HG03064 (cell line): Measurements from ENCODE around the gene ADAMTSL2.

Experiments used
- ATAC-seq: cut with Tn5 transposase; IDR thresholded peaks from one replicate; pipeline ENCODE4 v1.9.1; 2021; ENCODE audit warnings: low read depth; ENCODE audit not compliant: unreplicated experiment

Gene ADAMTSL2

GRCh38 chr9:133534346-133535291 lies at the start of gene ADAMTSL2:
Gene ADAMTSL2, plus strand, starts transcription at chr9:133534704. Its CDS starts 2,009 bp downstream, at chr9:133536713.
- no peak for ATAC-seq

DNA sequence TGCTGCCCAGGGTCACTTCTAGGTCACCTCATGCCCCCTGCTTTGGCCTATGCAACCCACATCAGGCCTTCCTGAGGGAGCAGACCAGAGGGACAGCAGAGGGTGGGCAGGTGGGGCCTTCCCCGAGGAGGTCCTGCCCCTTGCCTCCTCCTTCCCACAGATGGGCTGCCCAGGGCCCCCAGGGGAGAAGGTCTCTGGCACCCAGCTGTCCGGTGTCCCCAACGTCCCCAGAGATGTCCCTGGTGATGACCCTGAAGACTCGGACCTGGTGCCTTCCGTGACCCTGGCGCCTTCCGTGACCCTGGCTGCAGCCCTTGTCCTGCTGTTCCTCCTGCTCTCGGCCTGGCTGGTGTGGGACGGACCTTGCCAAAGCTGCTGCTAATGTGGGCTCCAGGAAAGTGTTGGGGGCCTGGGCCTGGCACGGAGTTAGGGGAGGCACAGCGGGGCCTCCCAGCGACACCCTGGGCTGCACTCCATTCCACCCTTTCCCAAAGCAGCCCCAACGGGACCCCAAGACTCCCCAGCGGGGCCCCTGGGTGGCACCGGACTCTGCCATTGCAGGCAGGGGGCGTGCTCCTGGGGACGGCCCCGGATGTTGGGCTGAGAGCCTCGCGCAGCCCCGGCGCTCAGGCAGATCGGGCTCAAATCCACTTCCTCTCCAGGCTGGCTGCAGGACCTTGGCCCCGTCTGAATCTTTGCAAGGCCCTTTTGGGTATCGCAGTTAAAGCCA lies 48.8 kb upstream of the ADAMTSL2 start:
- ATAC-seq, result no peak

DNA sequence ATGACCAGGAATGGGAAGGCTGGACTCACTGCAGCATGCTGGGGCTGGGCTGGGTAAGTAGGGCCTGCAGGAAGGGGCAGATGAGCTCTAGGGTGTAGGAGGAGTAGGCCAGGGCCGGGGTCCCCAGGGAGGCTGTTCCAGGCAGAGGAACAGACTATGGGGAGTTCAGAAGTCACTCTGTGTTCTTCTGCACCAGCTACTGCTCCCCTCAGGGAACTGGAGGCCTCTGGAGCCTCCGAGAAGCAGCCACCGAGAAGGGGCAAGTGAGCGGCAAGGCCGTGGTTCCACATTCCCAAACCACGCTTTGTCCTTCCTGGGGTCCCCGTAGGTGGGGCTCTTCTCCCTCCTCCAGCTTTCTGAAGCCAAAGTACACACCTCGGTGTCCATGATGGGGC lies 47.2 kb upstream of the ADAMTSL2 start:
- no peak for ATAC-seq

GRCh38 chr9:133488686-133489252 lies 45.7 kb upstream of the ADAMTSL2 start:
- ATAC-seq, result no peak

DNA sequence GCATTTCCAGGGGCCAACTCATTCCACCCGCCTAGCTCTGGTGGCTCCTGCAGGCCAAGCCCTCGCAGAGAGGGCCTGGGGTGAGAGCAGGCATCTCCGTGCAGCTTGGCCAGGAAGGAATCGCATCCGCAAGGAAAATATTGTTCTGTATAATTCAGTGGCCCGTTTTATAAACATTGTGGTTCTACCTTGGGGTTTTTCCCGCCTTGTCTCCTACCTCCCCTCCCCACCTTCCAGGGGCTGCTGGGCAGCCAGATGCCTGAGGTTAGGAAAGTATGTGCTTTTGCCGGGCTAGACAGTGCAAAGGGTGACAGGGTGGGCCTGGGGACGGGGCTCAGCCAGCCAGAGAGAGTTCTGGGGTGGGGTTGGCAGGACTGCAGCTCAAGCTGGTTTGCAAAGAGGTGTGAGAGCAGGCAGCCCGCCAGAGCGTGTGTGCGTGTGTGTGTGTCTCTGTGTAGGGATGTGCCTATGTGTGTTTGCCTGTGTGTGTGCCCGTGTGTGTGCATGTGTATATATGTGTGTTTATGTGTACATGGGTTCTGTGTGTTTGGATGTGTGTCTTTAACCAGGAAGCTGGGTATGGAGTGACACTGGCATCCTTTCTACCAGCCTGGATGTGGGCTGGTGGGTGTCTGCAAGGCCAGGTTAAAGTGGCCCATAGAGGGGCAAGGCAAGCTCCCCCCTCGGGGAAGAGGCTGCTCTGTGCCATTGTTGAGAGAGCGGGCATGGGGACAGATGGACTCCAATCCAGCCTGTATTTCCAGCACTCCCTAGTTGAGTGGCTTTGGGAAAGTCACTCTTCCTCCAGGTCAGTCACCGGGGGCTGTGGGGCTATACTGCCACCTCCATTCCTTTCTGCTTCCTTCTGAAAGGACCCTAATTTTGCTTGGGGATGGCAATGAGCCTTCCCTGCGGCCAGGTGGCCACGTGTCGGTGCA lies 45.0 kb upstream of the ADAMTSL2 start:
- ATAC-seq, result no peak

GRCh38 chr9:133490201-133490681 lies 44.3 kb upstream of the ADAMTSL2 start:
- no peak for ATAC-seq

DNA sequence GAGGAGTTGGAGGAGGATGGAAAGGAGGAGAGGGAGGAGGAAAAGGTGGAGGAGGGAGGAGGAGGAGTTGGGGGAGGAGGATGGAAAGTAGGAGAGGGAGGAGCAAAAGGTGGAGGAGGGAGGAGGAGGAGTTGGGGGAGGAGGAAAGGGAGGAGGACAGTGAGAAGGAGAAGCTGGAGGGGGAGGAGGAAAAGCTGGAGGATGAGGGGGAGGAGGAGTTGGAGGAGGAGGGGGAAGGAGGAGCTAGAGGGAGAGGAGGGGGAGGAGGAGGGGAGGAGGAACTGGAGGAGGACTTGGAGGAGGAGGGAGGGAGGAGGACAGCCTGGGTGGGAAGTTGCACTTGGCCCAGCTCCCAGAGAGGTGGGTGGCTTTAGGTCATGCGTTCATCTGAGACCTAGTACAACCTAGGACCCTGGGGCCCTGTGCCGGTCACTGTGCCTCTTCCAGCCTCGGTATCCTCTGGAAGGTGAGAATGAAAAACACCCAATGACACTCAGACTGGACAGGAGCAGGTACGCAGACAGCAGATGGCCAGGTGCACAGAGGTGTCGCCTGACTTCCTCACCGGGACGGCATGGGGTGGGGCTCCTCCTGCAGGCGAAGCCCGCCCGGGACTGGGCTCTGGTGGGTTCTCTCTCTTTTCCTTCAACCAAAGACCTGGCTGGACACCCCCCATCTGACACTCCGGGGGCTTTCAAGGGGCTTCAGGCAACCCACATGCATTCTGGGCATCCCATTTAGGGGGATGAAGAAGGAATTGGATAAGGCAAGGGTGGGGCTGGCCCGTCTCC lies 43.4 kb upstream of the ADAMTSL2 start:
- no peak for ATAC-seq

- no peak for ATAC-seq
Observed at GRCh38 chr9:133491656-133491925, 42.9 kb upstream of the ADAMTSL2 start.

DNA sequence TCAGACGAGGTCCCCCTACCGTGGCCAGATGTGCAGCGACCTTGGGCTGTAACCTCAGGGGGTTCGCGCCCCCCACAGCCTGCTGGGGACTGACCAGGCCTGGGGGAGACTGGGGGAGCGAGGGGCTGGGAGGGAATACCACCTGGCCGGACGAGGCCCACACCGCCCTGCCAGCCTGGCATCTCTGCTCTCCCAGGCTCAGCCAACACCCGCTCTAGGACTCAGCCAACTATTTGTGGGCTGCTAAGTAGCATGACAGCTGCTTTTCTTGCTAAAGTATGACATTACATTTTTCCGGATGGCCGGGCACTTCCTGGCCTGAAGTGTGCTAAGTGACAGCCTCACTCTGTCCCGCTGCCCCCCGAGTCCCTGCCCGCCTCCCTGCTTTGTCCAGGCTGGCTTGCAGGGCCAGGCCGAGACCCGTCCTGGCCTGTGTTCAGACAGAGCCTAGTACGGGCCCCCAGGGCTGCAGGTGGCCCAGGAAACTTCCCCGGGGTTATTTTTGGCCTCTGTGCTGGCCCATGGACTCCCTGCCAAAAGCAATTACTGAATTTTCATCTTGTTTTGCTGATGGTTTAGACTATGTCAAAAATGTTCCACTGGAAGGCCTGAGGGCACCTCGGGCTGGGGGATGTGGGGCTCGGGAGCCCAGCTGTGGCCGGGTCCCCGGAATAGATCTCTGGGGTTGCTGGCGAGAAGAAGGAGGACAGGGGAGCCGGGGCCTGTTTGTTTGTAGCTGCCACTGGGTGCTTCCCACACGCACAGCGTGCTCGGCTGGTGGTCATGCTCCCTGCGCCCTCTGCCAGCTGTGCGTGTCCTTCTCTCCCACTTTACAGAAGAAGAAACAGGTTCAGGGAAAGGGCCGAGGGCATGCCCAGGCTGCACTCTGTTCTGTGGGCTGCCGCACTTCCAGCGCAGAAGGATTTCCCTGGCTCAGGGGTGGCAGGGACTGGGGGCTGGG lies 42.2 kb upstream of the ADAMTSL2 start:
- ATAC-seq, result no peak

DNA sequence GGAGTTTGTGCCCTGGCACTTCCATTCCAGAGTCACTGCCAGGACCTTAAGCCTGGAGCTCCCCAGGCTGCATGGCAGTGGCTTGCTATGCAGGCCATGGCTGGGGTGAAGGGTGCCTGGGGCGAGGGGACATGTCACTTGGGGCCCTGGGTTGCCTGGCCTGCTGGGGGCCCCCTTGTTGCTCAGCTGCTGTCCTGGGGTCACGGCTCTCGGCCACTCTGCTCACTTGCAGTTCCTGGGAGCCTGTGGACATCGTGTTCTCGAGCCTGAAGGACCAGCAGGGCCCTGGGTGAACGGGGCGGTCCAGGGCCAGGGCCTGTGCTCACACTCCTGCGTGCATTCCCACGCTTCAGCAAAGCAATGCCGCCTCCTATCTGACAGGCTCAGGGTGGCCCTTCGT lies 41.1 kb upstream of the ADAMTSL2 start:
- no peak for ATAC-seq

DNA sequence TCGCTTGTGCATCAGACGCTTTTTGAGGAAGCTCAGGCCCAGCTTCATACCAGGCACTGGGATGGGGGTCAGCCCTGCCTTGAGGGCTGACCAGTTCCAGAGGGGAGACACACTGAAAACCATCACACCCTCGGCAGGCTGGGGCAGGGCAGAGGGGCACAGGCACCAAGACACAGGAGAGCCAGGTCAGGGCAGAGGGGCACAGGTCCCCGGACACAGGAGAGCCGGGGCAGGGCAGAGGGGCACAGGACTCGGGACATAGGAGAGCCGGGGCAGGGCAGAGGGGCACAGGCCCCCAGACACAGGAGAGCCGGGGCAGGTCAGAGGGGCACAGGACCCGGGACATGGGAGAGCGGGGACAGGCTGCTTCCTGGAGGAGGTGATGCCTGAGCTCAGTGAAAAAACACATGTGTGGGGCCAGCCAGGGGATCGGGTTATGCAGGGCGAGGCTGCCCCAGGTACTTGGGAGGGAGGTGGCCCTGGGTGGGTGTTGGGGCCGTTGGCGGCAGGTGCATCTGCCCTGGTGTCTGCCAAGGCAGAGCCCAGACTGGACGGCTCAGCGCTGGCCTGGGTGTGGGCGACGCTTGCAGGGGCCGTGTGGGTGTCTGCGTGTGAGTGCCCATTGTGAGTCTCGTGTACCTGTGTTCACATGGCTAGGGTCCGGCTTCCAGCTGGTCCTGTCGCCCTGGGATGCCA lies 40.5 kb upstream of the ADAMTSL2 start:
- no peak for ATAC-seq

DNA sequence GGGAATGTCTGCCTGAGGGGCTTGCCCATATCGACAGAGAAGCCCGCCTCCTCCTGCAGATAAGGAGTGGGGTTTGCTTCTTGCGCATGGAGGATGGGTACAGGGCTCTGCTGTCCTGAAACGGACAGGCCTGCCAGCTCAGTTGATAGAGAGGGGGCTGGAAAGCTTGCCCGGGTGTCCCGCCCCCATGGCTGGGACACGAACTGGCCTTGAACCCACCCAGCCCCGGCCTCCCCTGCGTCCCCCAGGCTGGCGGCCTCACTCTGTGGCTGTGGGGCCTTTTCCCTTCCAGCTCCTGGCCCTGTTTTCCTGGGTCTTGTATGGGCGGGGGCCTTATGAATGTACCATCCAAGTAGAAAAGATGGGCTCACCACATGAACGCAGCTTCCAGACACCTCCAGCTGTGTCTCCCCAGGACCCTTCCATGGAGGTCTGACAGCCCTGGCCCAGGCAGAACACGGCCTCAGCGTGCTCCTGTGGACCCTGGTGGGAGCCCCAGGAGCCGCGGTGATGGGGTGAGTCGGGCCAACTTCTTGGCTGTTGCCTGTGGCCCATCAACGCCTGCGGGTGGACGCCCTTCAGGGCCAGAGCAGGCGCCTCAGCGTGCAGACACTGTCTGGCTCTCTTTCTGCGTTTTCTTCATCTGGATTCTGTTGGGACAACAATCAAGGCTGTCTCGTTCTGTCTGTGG lies 39.7 kb upstream of the ADAMTSL2 start:
- ATAC-seq, result no peak

- no peak for ATAC-seq
Observed at GRCh38 chr9:133495327-133496293, 38.9 kb upstream of the ADAMTSL2 start.

- ATAC-seq, result no peak
Observed at GRCh38 chr9:133496861-133497842, 37.4 kb upstream of the ADAMTSL2 start.
